SK-N-SH treated with all-trans-retinoic acid at 6 μM for 48 hours (cell line): Measurements from ENCODE around the gene USHBP1.

Experiments
- ATAC-seq: fragments of 200-7000 bp; cut with Tn5 transposase; 3 replicates; pipeline ENCODE4 v1.9.1; 2020; ENCODE audit warnings: mild to moderate bottlenecking, moderate library complexity
- BACH2 ChIP-seq: fragments of 250-450 bp; sonication (Bioruptor Pico); IDR thresholded peaks from 2 replicates; pipeline ENCODE4 v1.9.0; 2021; ENCODE audit warnings: mild to moderate bottlenecking, borderline replicate concordance
- CREB5 ChIP-seq: fragments of 250-450 bp; sonication (Bioruptor Pico); IDR thresholded peaks from 2 replicates; pipeline ENCODE4 v1.5.1; 2020; ENCODE audit warnings: low read depth, mild to moderate bottlenecking, moderate library complexity
- CSDC2 ChIP-seq: fragments of 250-450 bp; sonication (Bioruptor Pico); IDR thresholded peaks from 2 replicates; pipeline ENCODE4 v1.5.0; 2020; ENCODE audit warnings: mild to moderate bottlenecking, moderate library complexity
- ESRRG ChIP-seq: fragments of 250-450 bp; sonication (Bioruptor Pico); IDR thresholded peaks from 2 replicates; pipeline ENCODE4 v1.6.1; 2021; ENCODE audit warnings: mild to moderate bottlenecking
- ISL1 ChIP-seq: fragments of 250-450 bp; sonication (Bioruptor Pico); IDR thresholded peaks from 2 replicates; pipeline ENCODE4 v2.1.2; 2022; ENCODE audit warnings: mild to moderate bottlenecking, moderate library complexity
- OSR1 ChIP-seq: fragments of 250-450 bp; sonication (Bioruptor Pico); IDR thresholded peaks from 2 replicates; pipeline ENCODE4 v1.8.0; 2022; ENCODE audit warnings: moderate library complexity, mild to moderate bottlenecking, inconsistent platforms
- PPARA ChIP-seq: fragments of 250-450 bp; sonication (Bioruptor Pico); IDR thresholded peaks from 2 replicates; pipeline ENCODE4 v1.5.0; 2020; ENCODE audit warnings: mild to moderate bottlenecking, borderline replicate concordance
- RARB ChIP-seq: fragments of 250-450 bp; sonication (Bioruptor Pico); IDR thresholded peaks from 2 replicates; pipeline ENCODE4 v1.8.0; 2021; ENCODE audit warnings: mild to moderate bottlenecking, moderate library complexity
- SNAI2 ChIP-seq: fragments of 250-450 bp; sonication (Bioruptor Pico); IDR thresholded peaks from 2 replicates; pipeline ENCODE4 v1.5.0; 2020; ENCODE audit warnings: mild to moderate bottlenecking, moderate library complexity
- TCF4 ChIP-seq: fragments of 250-450 bp; sonication (Bioruptor Pico); IDR thresholded peaks from 2 replicates; pipeline ENCODE4 v1.8.0; 2021; ENCODE audit warnings: mild to moderate bottlenecking, moderate library complexity, borderline replicate concordance
- TOX ChIP-seq: fragments of 250-450 bp; sonication (Bioruptor Pico); IDR thresholded peaks from 2 replicates; pipeline ENCODE4 v1.8.0; 2021; ENCODE audit warnings: mild to moderate bottlenecking, moderate library complexity, borderline replicate concordance
- TSHZ2 ChIP-seq: fragments of 250-450 bp; sonication (Bioruptor Pico); IDR thresholded peaks from 2 replicates; pipeline ENCODE4 v1.5.0; 2020; ENCODE audit warnings: mild to moderate bottlenecking, moderate library complexity
- ZC3H10 ChIP-seq: fragments of 250-450 bp; sonication (Bioruptor Pico); IDR thresholded peaks from 2 replicates; pipeline ENCODE4 v1.5.1; 2021; ENCODE audit warnings: mild to moderate bottlenecking, moderate library complexity
- ZFP3 ChIP-seq: fragments of 250-450 bp; sonication (Bioruptor Pico); IDR thresholded peaks from 2 replicates; pipeline ENCODE4 v1.5.0; 2020; ENCODE audit warnings: mild to moderate bottlenecking, moderate library complexity
- ZFP30 ChIP-seq: fragments of 450-650 bp; formaldehyde crosslinking; IDR thresholded peaks from 2 replicates; pipeline ENCODE4 v1.5.0; 2022; ENCODE audit warnings: mild to moderate bottlenecking, moderate library complexity
- ZNF565 ChIP-seq: fragments of 450-650 bp; formaldehyde crosslinking; conservative IDR thresholded peaks from 2 replicates; pipeline ENCODE4 v1.5.0; 2020; ENCODE audit warnings: low read depth, mild to moderate bottlenecking, moderate library complexity
- ZNF70 ChIP-seq: fragments of 450-650 bp; formaldehyde crosslinking; IDR thresholded peaks from 2 replicates; pipeline ENCODE4 v1.5.0; 2020; ENCODE audit warnings: mild to moderate bottlenecking, moderate library complexity
- TF ChIP-seq, protein P1 (sequence below): fragments of 250-450 bp; sonication (Bioruptor Pico); IDR thresholded peaks from 2 replicates; pipeline ENCODE4 v1.8.0; 2020; ENCODE audit warnings: mild to moderate bottlenecking, moderate library complexity, borderline replicate concordance
- TF ChIP-seq, protein P2 (sequence below): fragments of 250-450 bp; sonication (Bioruptor Pico); IDR thresholded peaks from 2 replicates; pipeline ENCODE4 v1.8.0; 2021; ENCODE audit warnings: low read depth, mild to moderate bottlenecking, moderate library complexity, borderline replicate concordance
- TF ChIP-seq, protein P3 (sequence below): fragments of 250-450 bp; sonication (Bioruptor Pico); IDR thresholded peaks from 2 replicates; pipeline ENCODE4 v1.5.1; 2021; ENCODE audit warnings: mild to moderate bottlenecking, moderate library complexity

USHBP1 gene

DNA sequence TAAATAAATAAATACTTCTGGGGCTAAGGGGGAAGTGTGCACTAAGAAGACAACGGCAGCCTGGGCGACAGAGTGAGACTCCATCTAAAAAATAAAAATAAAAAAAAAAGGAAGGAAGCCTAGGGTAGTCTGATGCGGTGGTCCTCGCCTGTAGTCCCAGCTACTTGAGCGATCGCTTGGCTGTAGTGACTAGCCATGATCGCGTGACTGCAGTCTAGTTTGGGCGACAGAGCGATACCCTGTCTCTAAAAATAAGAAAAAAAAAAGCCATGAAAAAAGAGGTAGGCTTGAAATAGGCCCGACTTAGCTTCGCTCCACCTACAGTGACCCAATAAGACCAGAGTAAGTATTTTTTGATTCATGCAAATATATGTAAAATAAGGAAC is 2.0 kb upstream of the USHBP1 start:
- ATAC-seq = no peak
- TF ChIP-seq ISL1 (no peak), ZNF565 (CRISPR knock-in tag) (no peak), RARB (CRISPR knock-in tag) (no peak), ZFP3 (no peak), OSR1 (no peak), ZC3H10 (CRISPR knock-in tag) (no peak)

DNA sequence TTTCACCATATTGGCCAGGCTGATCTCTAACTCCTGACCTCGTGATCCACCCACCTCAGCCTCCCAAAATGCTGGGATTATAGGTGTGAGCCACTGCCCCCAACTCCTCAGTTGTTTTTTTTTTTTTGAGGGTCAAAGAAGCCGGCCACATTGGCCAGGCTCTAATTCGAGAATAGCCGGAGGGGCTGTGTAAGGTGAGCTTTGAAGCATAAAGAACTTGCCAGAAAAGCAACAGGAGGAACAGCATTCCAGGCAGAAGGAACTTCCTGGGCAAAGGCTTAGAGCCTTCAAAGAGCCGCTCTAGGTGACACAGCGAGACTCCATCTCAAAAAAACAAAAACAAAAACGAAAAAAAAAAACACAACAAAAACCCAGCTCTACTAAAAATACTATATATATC is 1.5 kb upstream of the USHBP1 start:
- TF ChIP-seq OSR1 = no peak
- no peak for TF ChIP-seq ZFP30 (CRISPR knock-in tag)
- TF ChIP-seq PPARA (CRISPR knock-in tag) = no peak
- TF ChIP-seq, protein P1, sequence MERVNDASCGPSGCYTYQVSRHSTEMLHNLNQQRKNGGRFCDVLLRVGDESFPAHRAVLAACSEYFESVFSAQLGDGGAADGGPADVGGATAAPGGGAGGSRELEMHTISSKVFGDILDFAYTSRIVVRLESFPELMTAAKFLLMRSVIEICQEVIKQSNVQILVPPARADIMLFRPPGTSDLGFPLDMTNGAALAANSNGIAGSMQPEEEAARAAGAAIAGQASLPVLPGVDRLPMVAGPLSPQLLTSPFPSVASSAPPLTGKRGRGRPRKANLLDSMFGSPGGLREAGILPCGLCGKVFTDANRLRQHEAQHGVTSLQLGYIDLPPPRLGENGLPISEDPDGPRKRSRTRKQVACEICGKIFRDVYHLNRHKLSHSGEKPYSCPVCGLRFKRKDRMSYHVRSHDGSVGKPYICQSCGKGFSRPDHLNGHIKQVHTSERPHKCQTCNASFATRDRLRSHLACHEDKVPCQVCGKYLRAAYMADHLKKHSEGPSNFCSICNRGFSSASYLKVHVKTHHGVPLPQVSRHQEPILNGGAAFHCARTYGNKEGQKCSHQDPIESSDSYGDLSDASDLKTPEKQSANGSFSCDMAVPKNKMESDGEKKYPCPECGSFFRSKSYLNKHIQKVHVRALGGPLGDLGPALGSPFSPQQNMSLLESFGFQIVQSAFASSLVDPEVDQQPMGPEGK (CRISPR knock-in tag) = no peak
- TF ChIP-seq CREB5 (CRISPR knock-in tag) = no peak
- no peak for TF ChIP-seq ZC3H10 (CRISPR knock-in tag)
- no peak for TF ChIP-seq SNAI2 (CRISPR knock-in tag)
- ATAC-seq = no peak

GRCh38 chr19:17263712-17264640 is 569 bp downstream of the USHBP1 start:
- no peak for TF ChIP-seq BACH2 (CRISPR knock-in tag)
- TF ChIP-seq TCF4 (CRISPR knock-in tag) = no peak
- no peak for TF ChIP-seq PPARA (CRISPR knock-in tag)
- no peak for TF ChIP-seq ZNF70
- no peak for TF ChIP-seq TSHZ2 (CRISPR knock-in tag)
- no peak for ATAC-seq

- no peak for ATAC-seq
- TF ChIP-seq, protein P2, sequence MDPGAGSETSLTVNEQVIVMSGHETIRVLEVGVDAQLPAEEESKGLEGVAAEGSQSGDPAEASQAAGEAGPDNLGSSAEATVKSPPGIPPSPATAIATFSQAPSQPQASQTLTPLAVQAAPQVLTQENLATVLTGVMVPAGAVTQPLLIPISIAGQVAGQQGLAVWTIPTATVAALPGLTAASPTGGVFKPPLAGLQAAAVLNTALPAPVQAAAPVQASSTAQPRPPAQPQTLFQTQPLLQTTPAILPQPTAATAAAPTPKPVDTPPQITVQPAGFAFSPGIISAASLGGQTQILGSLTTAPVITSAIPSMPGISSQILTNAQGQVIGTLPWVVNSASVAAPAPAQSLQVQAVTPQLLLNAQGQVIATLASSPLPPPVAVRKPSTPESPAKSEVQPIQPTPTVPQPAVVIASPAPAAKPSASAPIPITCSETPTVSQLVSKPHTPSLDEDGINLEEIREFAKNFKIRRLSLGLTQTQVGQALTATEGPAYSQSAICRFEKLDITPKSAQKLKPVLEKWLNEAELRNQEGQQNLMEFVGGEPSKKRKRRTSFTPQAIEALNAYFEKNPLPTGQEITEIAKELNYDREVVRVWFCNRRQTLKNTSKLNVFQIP (CRISPR knock-in tag) = no peak
- TF ChIP-seq ISL1 = no peak
- TF ChIP-seq ESRRG (CRISPR knock-in tag) = no peak
- no peak for TF ChIP-seq OSR1
- TF ChIP-seq PPARA (CRISPR knock-in tag) = no peak
- no peak for TF ChIP-seq ZC3H10 (CRISPR knock-in tag)
- TF ChIP-seq SNAI2 (CRISPR knock-in tag) = no peak
- TF ChIP-seq RARB (CRISPR knock-in tag) = no peak
- TF ChIP-seq, protein P3, sequence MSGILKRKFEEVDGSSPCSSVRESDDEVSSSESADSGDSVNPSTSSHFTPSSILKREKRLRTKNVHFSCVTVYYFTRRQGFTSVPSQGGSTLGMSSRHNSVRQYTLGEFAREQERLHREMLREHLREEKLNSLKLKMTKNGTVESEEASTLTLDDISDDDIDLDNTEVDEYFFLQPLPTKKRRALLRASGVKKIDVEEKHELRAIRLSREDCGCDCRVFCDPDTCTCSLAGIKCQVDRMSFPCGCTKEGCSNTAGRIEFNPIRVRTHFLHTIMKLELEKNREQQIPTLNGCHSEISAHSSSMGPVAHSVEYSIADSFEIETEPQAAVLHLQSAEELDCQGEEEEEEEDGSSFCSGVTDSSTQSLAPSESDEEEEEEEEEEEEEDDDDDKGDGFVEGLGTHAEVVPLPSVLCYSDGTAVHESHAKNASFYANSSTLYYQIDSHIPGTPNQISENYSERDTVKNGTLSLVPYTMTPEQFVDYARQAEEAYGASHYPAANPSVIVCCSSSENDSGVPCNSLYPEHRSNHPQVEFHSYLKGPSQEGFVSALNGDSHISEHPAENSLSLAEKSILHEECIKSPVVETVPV (CRISPR knock-in tag) = no peak
- TF ChIP-seq CSDC2 = no peak
- TF ChIP-seq TCF4 (CRISPR knock-in tag) = no peak
- TF ChIP-seq, protein P1 (CRISPR knock-in tag) = no peak
- no peak for TF ChIP-seq TOX
- TF ChIP-seq ZFP30 (CRISPR knock-in tag) = no peak
- no peak for TF ChIP-seq BACH2 (CRISPR knock-in tag)
Observed at GRCh38 chr19:17262557-17262956, 2.0 kb downstream of the USHBP1 start.
